OCI-LY1 (cell line): ENCODE results near the gene EPN3.

Source experiments
- H2AFZ ChIP-seq: fragments of 200-600 bp; sonication (generic), shearing (Covaris generic); 2 replicates; pipeline ENCODE4 v1.6.0; 2014; ENCODE audit warnings: antibody characterized with exemption, mild to moderate bottlenecking, low read length
- H3F3A ChIP-seq: fragments of 200-600 bp; sonication (generic), shearing (Covaris generic); 2 replicates; pipeline ENCODE4 v1.6.0; 2014; ENCODE audit warnings: mild to moderate bottlenecking, antibody characterized with exemption, low read length, moderate library complexity; ENCODE audit not compliant: insufficient read depth
- H3K27ac ChIP-seq: fragments of 200-600 bp; sonication (generic); 2 replicates; pipeline ENCODE4 v1.5.1; 2014; ENCODE audit warnings: low read length, mixed run types, mild to moderate bottlenecking, low read depth; ENCODE audit not compliant: poor library complexity, severe bottlenecking
- H3K27me3 ChIP-seq: fragments of 200-600 bp; sonication (generic); 2 replicates; pipeline ENCODE4 v1.6.0; 2014; ENCODE audit warnings: antibody characterized with exemption, mild to moderate bottlenecking, low read length, moderate library complexity; ENCODE audit not compliant: insufficient read depth
- H3K36me3 ChIP-seq: fragments of 200-600 bp; sonication (generic); 2 replicates; pipeline ENCODE4 v1.6.1; 2014; ENCODE audit warnings: mild to moderate bottlenecking, antibody characterized with exemption, low read length, moderate library complexity, mixed read lengths; ENCODE audit not compliant: insufficient read depth
- H3K4me1 ChIP-seq: fragments of 200-600 bp; sonication (generic); 2 replicates; pipeline ENCODE4 v1.5.1; 2014; ENCODE audit warnings: mild to moderate bottlenecking, low read length, moderate library complexity; ENCODE audit not compliant: insufficient read depth, severe bottlenecking
- H3K4me2 ChIP-seq: fragments of 200-600 bp; sonication (generic), shearing (Covaris generic); 2 replicates; pipeline ENCODE4 v1.6.1; 2014; ENCODE audit warnings: low read length
- H3K4me3 ChIP-seq: fragments of 200-600 bp; sonication (generic); 2 replicates; pipeline ENCODE4 v1.5.1; 2014; ENCODE audit warnings: low read length, low read depth, mild to moderate bottlenecking, mixed read lengths; ENCODE audit not compliant: poor library complexity, severe bottlenecking
- H3K79me2 ChIP-seq: fragments of 200-600 bp; shearing (Covaris generic); 2 replicates; pipeline ENCODE4 v1.6.1; 2016; ENCODE audit warnings: mixed run types, low read length, mixed read lengths; ENCODE audit not compliant: insufficient read depth
- H3K9ac ChIP-seq: fragments of 200-600 bp; sonication (generic), shearing (Covaris generic); 2 replicates; pipeline ENCODE4 v1.6.1; 2014; ENCODE audit warnings: mild to moderate bottlenecking, low read length, mixed read lengths
- H3K9me2 ChIP-seq: fragments of 200-600 bp; sonication (generic), shearing (Covaris generic); 2 replicates; pipeline ENCODE4 v1.6.1; 2014; ENCODE audit warnings: low read depth, mild to moderate bottlenecking, low read length, mixed read lengths
- H3K9me3 ChIP-seq: fragments of 200-600 bp; shearing (Covaris generic); 2 replicates; pipeline ENCODE4 v1.6.1; 2014; ENCODE audit warnings: low read length, mixed read lengths
- H4K20me1 ChIP-seq: fragments of 200-600 bp; sonication (generic), shearing (Covaris generic); 2 replicates; pipeline ENCODE4 v1.6.0; 2016; ENCODE audit warnings: mild to moderate bottlenecking, low read length; ENCODE audit not compliant: insufficient read depth
- CTCF ChIP-seq: fragments of 200-600 bp; sonication (generic), shearing (Covaris generic); IDR thresholded peaks from 2 replicates; pipeline ENCODE4 v1.5.1; 2017; ENCODE audit warnings: mild to moderate bottlenecking, antibody characterized with exemption, low read length, moderate library complexity, mixed read lengths
- EZH2 ChIP-seq: fragments of 200-600 bp; sonication (generic), shearing (Covaris generic); IDR thresholded peaks from 2 replicates; pipeline ENCODE4 v1.8.0; 2017; ENCODE audit warnings: borderline replicate concordance, mixed run types, mild to moderate bottlenecking, antibody characterized with exemption, low read length, moderate library complexity, mixed read lengths

Gene EPN3

GRCh38 chr17:50492214-50492613 lies 40.3 kb upstream of the EPN3 start:
- Histone ChIP-seq H3F3A (no peaks in the 10 kb centered on the region), H3K4me3 (no peak overlapping the region), H3K36me3 (no peaks in the 10 kb centered on the region), H3K79me2 (no peaks in the 10 kb centered on the region), H4K20me1 (no peaks in the 10 kb centered on the region), H3K27ac (no peak overlapping the region), H3K4me2 (no peak overlapping the region), H3K27me3 (no peaks in the 10 kb centered on the region), H3K9me3 (no peaks in the 10 kb centered on the region), H2AFZ (no peak overlapping the region), H3K9ac (no peak overlapping the region), H3K4me1 (no peaks in the 10 kb centered on the region), H3K9me2 (no peaks in the 10 kb centered on the region)
- TF ChIP-seq CTCF (no peak), EZH2 (no peak)

- H3K4me1 ChIP-seq = no peaks in the 10 kb centered on the region
- H3K9ac ChIP-seq = no peak overlapping the region
- H3K27ac ChIP-seq = no peak overlapping the region
- no peak overlapping the region for H2AFZ ChIP-seq
- H3K4me3 ChIP-seq = no peak overlapping the region
- H4K20me1 ChIP-seq = no peaks in the 10 kb centered on the region
- H3K9me2 ChIP-seq = no peaks in the 10 kb centered on the region
- H3K9me3 ChIP-seq = no peaks in the 10 kb centered on the region
- H3K36me3 ChIP-seq = no peaks in the 10 kb centered on the region
- TF ChIP-seq EZH2 = no peak
- TF ChIP-seq CTCF = no peak
- no peak overlapping the region for H3K4me2 ChIP-seq
- H3F3A ChIP-seq = no peaks in the 10 kb centered on the region
- H3K27me3 ChIP-seq = no peaks in the 10 kb centered on the region
- H3K79me2 ChIP-seq = no peaks in the 10 kb centered on the region
These were observed 38.8 kb upstream of the EPN3 start for GRCh38 chr17:50493744-50494143.

DNA sequence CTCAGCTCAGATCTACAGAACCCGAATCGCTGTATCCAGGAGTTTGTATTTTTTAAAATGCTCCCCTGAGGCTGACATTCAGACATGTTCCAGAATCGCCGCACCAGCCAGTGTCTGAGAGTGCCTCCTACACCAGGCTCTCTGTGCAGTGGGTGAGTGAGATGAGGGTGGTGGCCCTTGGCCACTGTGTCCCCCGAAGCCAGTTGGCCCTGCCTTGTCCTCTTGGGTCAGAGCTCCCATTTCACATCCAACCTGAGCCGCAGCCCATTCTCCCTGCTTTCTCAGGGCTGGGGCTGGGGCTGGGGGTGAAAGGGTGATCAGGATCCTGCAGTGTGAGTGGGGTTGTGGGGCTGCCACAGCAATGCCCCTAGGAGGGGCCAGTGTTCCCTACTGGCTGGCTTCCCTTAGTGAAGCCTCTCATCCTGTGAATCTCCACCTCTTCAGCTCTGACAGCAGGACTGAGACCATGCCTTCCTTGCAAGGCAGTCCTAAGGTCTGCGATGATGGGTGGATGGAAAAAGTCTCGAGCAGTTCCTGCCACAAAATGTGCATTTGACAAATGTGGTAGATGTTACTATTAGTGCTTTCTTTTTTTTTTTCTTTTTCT lies 37.2 kb upstream of the EPN3 start:
- H3K4me2 ChIP-seq = no peak overlapping the region
- H3K9me2 ChIP-seq = no peaks in the 10 kb centered on the region
- H3K79me2 ChIP-seq = no peaks in the 10 kb centered on the region
- H4K20me1 ChIP-seq = no peaks in the 10 kb centered on the region
- H3K9ac ChIP-seq = no peak overlapping the region
- H3K4me1 ChIP-seq = no peaks in the 10 kb centered on the region
- H3K4me3 ChIP-seq = no peak overlapping the region
- no peaks in the 10 kb centered on the region for H3F3A ChIP-seq
- no peaks in the 10 kb centered on the region for H3K9me3 ChIP-seq
- no peaks in the 10 kb centered on the region for H3K27me3 ChIP-seq
- TF ChIP-seq EZH2 (no peak), CTCF (no peak)
- no peak overlapping the region for H2AFZ ChIP-seq
- H3K36me3 ChIP-seq = no peaks in the 10 kb centered on the region
- no peak overlapping the region for H3K27ac ChIP-seq
